Sigmoid colon (tissue), 4 donors: Measurements from ENCODE around the gene SCAI.

Source experiments
- EP300 ChIP-seq, 4 donors: sonication (generic); formaldehyde crosslinking; IDR thresholded peaks; one replicate each; pipeline ENCODE4 v1.6.1; 2017; ENCODE audit warnings: antibody characterized with exemption in 4 of 4
- POLR2A ChIP-seq, 2 donors: fragments of 450-650 bp; IDR thresholded peaks; one replicate each; pipeline ENCODE4 v1.6.1; 2016; ENCODE audit warnings: antibody characterized with exemption in 2 of 2, mild to moderate bottlenecking in 2 of 2, moderate library complexity in 2 of 2
- POLR2AphosphoS5 ChIP-seq, 4 donors: sonication (generic); formaldehyde crosslinking; IDR thresholded peaks; one replicate each; pipeline ENCODE4 v1.6.1; 2017; ENCODE audit warnings: antibody characterized with exemption in 4 of 4
- TF ChIP-seq, protein P1 (sequence below), 4 experiments: fragments of 450-650 bp in 3 of 4; fragments of 200-600 bp in 1 of 4; IDR thresholded peaks; one replicate each; pipeline ENCODE4 v1.5.1; 2016 to 2019; ENCODE audit warnings: antibody characterized with exemption in 4 of 4, mild to moderate bottlenecking in 3 of 4, moderate library complexity in 2 of 4

GRCh38 chr9:124894035-124894740 lies 249.1 kb downstream of the SCAI start:
- TF ChIP-seq POLR2A (IDR thresholded peaks at IDR 0.05) (no peak), POLR2AphosphoS5 (IDR thresholded peaks at IDR 0.05) (no peak), EP300 (IDR thresholded peaks at IDR 0.05) (no peak)
- TF ChIP-seq, protein P1, sequence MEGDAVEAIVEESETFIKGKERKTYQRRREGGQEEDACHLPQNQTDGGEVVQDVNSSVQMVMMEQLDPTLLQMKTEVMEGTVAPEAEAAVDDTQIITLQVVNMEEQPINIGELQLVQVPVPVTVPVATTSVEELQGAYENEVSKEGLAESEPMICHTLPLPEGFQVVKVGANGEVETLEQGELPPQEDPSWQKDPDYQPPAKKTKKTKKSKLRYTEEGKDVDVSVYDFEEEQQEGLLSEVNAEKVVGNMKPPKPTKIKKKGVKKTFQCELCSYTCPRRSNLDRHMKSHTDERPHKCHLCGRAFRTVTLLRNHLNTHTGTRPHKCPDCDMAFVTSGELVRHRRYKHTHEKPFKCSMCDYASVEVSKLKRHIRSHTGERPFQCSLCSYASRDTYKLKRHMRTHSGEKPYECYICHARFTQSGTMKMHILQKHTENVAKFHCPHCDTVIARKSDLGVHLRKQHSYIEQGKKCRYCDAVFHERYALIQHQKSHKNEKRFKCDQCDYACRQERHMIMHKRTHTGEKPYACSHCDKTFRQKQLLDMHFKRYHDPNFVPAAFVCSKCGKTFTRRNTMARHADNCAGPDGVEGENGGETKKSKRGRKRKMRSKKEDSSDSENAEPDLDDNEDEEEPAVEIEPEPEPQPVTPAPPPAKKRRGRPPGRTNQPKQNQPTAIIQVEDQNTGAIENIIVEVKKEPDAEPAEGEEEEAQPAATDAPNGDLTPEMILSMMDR (IDR thresholded peaks at IDR 0.05) = no peak
